H7 (cell line): Measurements from ENCODE around the gene TMEM214. TPM values are rescaled to one million over a fixed set of nuclear protein-coding genes. Genes with fewer than 3 reads are reported as not detected.

Experiments used
- DNase-seq: peaks from one replicate; pipeline ENCODE4 v3.0.0; 2012
- H3K27me3 ChIP-seq: 2 replicates; pipeline ENCODE4 v1.6.0; 2011; ENCODE audit warnings: mild to moderate bottlenecking, low read length; ENCODE audit not compliant: control insufficient read depth, insufficient read depth
- H3K36me3 ChIP-seq: replicated peaks from 2 replicates; pipeline ENCODE4 v1.5.1; 2011; ENCODE audit warnings: low read length; ENCODE audit not compliant: control insufficient read depth, insufficient read depth
- H3K4me3 ChIP-seq: 2 replicates; pipeline ENCODE4 v1.5.1; 2011; ENCODE audit warnings: low read depth, mild to moderate bottlenecking, control low read depth, low read length, moderate library complexity; ENCODE audit not compliant: insufficient read depth
- total RNA-seq: library from RNA; depleted of rRNA; stranded (reverse); fragments of >200 nt; shearing (Covaris generic); gene quantifications from 2 replicates; pipeline ENCODE4 v1.2.3, GENCODE V29; 2014; rRNA removed

The TMEM214 gene
- total RNA-seq: 46.5 and 46.6 TPM in 2 replicates

GRCh38 chr2:27032495-27033252, at the start of gene TMEM214:
Gene TMEM214, plus strand, starts transcription at chr2:27032965. Its CDS starts 51 bp downstream, at chr2:27033016.
- peak; percentile 97 for DNase-seq
- Histone ChIP-seq H3K27me3 (no peaks in the 10 kb centered on the region), H3K36me3 (peaks cover 27% of the 10 kb centered on the region)

GRCh38 chr2:26983746-26984145, 49.0 kb upstream of the TMEM214 start:
- Histone ChIP-seq H3K27me3 (no peaks in the 10 kb centered on the region), H3K4me3 (no peak overlapping the region), H3K36me3 (no peaks in the 10 kb centered on the region)
- DNase-seq: no peak

More at GRCh38 chr2:27032495-27033252, at the start of gene TMEM214:
- peak within 1 kb of the TSS; percentile 96 for H3K4me3 ChIP-seq

GRCh38 chr2:26985807-26986206, 47.0 kb upstream of the TMEM214 start:
- Histone ChIP-seq H3K36me3 (no peaks in the 10 kb centered on the region), H3K4me3 (no peak overlapping the region), H3K27me3 (no peaks in the 10 kb centered on the region)
- DNase-seq: no peak

- H3K27me3 ChIP-seq: no peaks in the 10 kb centered on the region
- H3K36me3 ChIP-seq: no peaks in the 10 kb centered on the region
- no peak overlapping the region for H3K4me3 ChIP-seq
- DNase-seq: no peak
These were observed 46.2 kb upstream of the TMEM214 start for GRCh38 chr2:26986576-26986975.

DNA sequence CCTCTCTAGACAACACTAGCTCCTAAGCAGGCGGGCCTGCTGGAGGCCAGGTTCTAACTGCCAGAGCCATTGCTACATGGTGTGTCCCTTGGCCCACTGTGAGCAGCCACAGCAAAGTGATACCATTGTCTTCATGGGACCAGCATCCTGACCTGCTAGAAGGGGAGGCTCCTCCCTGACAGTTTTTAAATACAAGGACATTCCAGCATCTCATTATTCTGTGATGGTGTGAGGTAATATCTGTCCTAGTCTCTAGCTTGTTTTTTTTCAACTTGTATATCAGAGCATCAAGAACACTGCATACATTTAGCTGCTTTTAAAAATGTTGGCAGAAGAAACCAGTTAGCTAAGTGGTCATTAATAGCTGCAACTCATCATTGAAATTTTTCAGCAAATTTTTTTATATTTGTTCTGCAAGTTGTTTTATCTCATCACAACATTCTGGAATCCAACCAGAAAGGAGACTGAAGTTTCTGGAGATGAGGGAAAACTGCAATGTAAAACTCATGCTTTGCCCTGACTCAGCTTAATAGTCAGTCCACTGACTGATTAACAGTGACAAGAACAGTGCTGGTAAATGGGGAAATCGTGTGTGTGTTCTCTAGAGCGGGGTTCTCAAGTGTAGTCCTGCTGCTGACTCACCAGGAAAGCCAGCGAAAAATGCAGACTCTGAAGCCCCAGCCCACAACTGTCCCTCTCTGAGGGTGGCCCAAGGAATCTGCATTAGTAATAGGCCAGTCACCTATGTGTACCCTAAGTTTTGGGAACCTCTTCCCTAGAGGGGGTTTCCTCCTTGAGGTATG, 44.5 kb upstream of the TMEM214 start:
- no peaks in the 10 kb centered on the region for H3K36me3 ChIP-seq
- DNase-seq: no peak
- no peak overlapping the region for H3K4me3 ChIP-seq
- no peaks in the 10 kb centered on the region for H3K27me3 ChIP-seq

DNA sequence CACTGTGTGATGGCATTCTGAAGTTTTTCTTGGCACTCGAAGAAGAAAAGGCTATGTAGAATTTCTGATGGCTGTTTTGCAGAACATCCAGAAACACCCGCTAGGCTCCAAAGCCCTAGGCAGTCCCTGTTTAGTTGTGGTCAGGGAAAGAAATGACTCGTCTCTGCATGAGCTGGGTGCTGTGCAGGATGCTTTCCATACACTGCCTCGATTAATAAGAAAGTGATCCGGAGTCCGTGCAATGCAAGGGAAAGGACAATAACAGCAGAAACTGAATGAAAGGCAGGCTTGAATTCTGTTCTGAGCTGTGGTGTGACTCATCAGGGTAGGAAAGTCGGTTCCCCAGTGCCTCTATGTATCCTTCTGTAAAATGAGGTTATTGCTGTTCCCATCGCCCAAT, 43.6 kb upstream of the TMEM214 start:
- DNase-seq: no peak
- H3K36me3 ChIP-seq: no peaks in the 10 kb centered on the region
- no peaks in the 10 kb centered on the region for H3K27me3 ChIP-seq
- H3K4me3 ChIP-seq: no peak overlapping the region

GRCh38 chr2:26991717-26992116, 41.0 kb upstream of the TMEM214 start:
- no peaks in the 10 kb centered on the region for H3K27me3 ChIP-seq
- no peaks in the 10 kb centered on the region for H3K36me3 ChIP-seq
- H3K4me3 ChIP-seq: no peak overlapping the region
- DNase-seq: no peak

- Histone ChIP-seq H3K4me3 (no peak overlapping the region), H3K36me3 (no peaks in the 10 kb centered on the region), H3K27me3 (no peaks in the 10 kb centered on the region)
- DNase-seq: no peak
These were observed 39.0 kb upstream of the TMEM214 start for GRCh38 chr2:26993768-26994167.

DNA sequence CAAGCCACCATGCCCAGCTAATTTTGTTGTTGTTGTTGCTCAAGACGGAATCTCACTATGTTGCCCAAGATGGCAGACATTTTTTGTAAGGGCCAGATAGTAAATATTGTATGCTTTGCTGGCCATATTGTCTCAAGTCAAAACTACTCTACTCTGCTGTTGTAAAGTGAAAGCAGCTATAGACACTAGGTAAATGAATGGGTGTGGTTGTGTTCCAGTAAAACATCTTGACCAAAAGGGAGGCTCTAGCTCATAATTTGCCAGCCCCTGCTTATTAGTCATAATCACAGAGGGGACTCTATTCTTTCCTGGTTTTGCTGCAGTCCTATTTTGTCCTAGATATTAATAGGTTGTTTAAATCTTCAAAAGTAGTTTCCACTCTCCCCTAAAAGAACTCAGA, 37.8 kb upstream of the TMEM214 start:
- H3K4me3 ChIP-seq: no peak overlapping the region
- H3K27me3 ChIP-seq: no peaks in the 10 kb centered on the region
- H3K36me3 ChIP-seq: no peaks in the 10 kb centered on the region
- no peak for DNase-seq

DNA sequence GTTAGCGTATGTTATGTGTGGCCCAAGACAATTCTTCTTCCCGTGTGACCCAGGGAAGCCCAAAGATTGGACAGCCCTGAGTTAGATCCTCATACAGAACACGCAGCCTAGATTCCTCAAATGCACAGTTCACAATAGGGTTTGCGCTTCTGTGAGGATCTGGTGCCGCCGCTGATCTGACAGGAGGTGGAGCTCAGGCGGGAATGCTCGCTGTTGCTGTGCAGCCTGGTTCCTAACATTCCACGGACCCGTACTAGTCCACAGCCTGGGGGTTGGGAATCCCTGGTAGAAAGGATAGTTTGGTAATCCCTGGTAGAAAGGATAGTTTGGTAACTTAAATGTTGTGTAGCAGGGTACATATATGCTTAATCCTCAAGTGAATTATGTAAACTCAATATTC, 35.4 kb upstream of the TMEM214 start:
- Histone ChIP-seq H3K27me3 (no peaks in the 10 kb centered on the region), H3K36me3 (no peaks in the 10 kb centered on the region), H3K4me3 (no peak overlapping the region)
- no peak for DNase-seq

DNA sequence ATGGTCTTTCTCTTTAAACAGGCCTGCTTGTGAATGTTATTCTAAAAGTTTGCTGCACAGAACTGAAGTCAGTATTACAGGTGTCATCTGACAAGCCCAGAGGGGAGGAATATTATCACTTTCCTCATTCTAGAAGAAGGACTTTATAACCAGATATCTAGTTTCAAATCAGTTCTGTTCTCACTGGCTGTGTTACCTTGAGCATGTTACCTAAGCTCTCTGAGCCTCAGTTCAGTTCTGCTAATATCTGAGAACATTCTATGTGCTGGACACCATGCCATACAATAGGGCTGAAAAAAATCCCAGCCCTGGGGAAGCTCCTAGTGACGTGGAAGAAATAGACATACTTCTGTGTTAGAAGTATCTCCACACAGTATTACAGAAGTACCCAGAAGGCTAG, 34.4 kb upstream of the TMEM214 start:
- no peaks in the 10 kb centered on the region for H3K36me3 ChIP-seq
- no peaks in the 10 kb centered on the region for H3K27me3 ChIP-seq
- no peak for DNase-seq
- H3K4me3 ChIP-seq: no peak overlapping the region

GRCh38 chr2:27000228-27000627, 32.5 kb upstream of the TMEM214 start:
- no peaks in the 10 kb centered on the region for H3K36me3 ChIP-seq
- H3K27me3 ChIP-seq: no peaks in the 10 kb centered on the region
- DNase-seq: no peak
- H3K4me3 ChIP-seq: no peak overlapping the region

DNA sequence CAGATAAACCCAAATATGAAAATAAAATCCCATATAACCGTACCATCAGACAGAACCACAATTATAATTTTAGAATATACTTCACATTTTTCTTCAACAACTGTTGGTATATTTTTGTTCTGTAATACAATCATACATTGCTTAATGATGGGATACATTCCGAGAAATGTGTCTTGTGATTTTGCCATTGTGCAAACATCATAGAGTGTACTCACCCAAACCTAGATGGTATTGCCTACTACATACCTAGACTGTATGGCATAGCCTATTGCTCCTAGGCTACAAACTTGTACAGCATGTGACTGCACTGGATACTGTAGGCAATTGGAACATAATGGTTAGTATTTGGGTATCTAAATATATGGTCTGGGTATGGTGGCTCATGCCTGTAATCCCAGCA, 31.8 kb upstream of the TMEM214 start:
- DNase-seq: no peak
- H3K36me3 ChIP-seq: no peaks in the 10 kb centered on the region
- no peak overlapping the region for H3K4me3 ChIP-seq
- H3K27me3 ChIP-seq: no peaks in the 10 kb centered on the region

- H3K27me3 ChIP-seq: no peaks in the 10 kb centered on the region
- peak; percentile 55 for DNase-seq
- H3K4me3 ChIP-seq: no peak overlapping the region
- no peaks in the 10 kb centered on the region for H3K36me3 ChIP-seq
These were observed 30.8 kb upstream of the TMEM214 start for GRCh38 chr2:27001950-27002349.

GRCh38 chr2:27003007-27003406, 29.8 kb upstream of the TMEM214 start:
- Histone ChIP-seq H3K36me3 (no peaks in the 10 kb centered on the region), H3K4me3 (no peak overlapping the region), H3K27me3 (no peaks in the 10 kb centered on the region)
- DNase-seq: no peak
